K562 (cell line): Measurements from ENCODE around the gene SLC39A5. TPM values are rescaled to one million over a fixed set of nuclear protein-coding genes. Genes with fewer than 3 reads are reported as not detected.
"Not testable (repeated sequence)": the region's sequence is repeated elsewhere in the genome, so short reads cannot be mapped to it uniquely, and the experiment has no call there.

ENCODE experiments used
- ATAC-seq: fragments of 200-7000 bp; cut with Tn5 transposase; 3 replicates; pipeline ENCODE4 v1.9.1; 2020; ENCODE audit warnings: moderate library complexity
- BruUV-seq: library from RNA; stranded (reverse); fragments of 400-500 nt; replicated peaks from 2 replicates; lab custom pipeline; 2021; lab: Mats Ljungman, UMichigan
- CTCF ChIA-PET: fragments of 300-600 bp; formaldehyde crosslinking; extraction: SDS; loops from one replicate; lab custom pipeline; 2021; ENCODE audit warnings: low intra/inter-chr PET ratio; lab: Yijun Ruan, JAX
- POLR2A ChIA-PET: fragments of 300-600, 350-650 bp; sonication (Branson Sonifier 250); formaldehyde crosslinking; extraction: SDS; loops from one replicate; lab custom pipeline; 2021; ENCODE audit warnings: antibody characterized with exemption, inconsistent platforms; lab: Yijun Ruan, JAX
- DNase-seq, 4 experiments: peaks; one replicate each; pipeline versions ENCODE4 v3.0.0 to v3.0.0-alpha.2; 2011 to 2018; ENCODE audit warnings: low spot score in 3 of 4, mixed read lengths in 3 of 4; ENCODE audit errors: extremely low read depth in 1 of 4
- FAIRE-seq: peaks from 2 replicates; lab custom pipeline; 2011; peaks lifted over from hg19 to GRCh38; lab: Jason Lieb, UNC
- H2AFZ ChIP-seq: 2 replicates; pipeline ENCODE4 v1.6.0; 2011; ENCODE audit warnings: low read depth, low read length, control low read depth, inconsistent platforms
- H3K27ac ChIP-seq: fragments of 200-600 bp; 3 replicates; pipeline ENCODE4 v1.8.0; 2011; ENCODE audit warnings: low read depth, mild to moderate bottlenecking, control low read depth, inconsistent platforms, low read length, moderate library complexity, mixed read lengths; ENCODE audit errors: extremely low read depth
- H3K27me3 ChIP-seq, 2 experiments: fragments of 300-600 bp in 1 of 2; 2 replicates in 1 of 2; 3 replicates in 1 of 2; pipeline versions ENCODE4 v1.6.0 to v1.8.0; 2011; ENCODE audit warnings: inconsistent platforms in 2 of 2, low read length in 2 of 2, mild to moderate bottlenecking in 1 of 2, mixed read lengths in 1 of 2, moderate library complexity in 1 of 2; ENCODE audit not compliant: control insufficient read depth in 2 of 2, insufficient read depth in 2 of 2
- H3K36me3 ChIP-seq: fragments of 300-600 bp; 3 replicates; pipeline ENCODE4 v1.8.0; 2011; ENCODE audit warnings: mild to moderate bottlenecking, low read length, inconsistent platforms; ENCODE audit not compliant: control insufficient read depth, insufficient read depth
- H3K4me1 ChIP-seq, 2 experiments: fragments of 200-600 bp in 1 of 2; replicated peaks in 1 of 2; 2 replicates in 1 of 2; 3 replicates in 1 of 2; pipeline versions ENCODE4 v1.5.1 to v1.8.0; 2011; ENCODE audit warnings: inconsistent platforms in 2 of 2, low read length in 2 of 2, mild to moderate bottlenecking in 1 of 2, mixed read lengths in 1 of 2, moderate library complexity in 1 of 2; ENCODE audit not compliant: control insufficient read depth in 2 of 2, insufficient read depth in 2 of 2
- H3K4me2 ChIP-seq: 2 replicates; pipeline ENCODE4 v1.6.1; 2011; ENCODE audit warnings: low read length, control low read depth, inconsistent platforms, mixed read lengths; ENCODE audit not compliant: insufficient read depth
- H3K4me3 ChIP-seq: fragments of 200-600 bp; sonication (generic), shearing (Covaris generic); 2 replicates; pipeline ENCODE4 v1.5.1; 2016; ENCODE audit warnings: control low read depth, inconsistent platforms
- H3K79me2 ChIP-seq: fragments of 200-600 bp; 3 replicates; pipeline ENCODE4 v1.8.0; 2011; ENCODE audit warnings: low read length, inconsistent platforms; ENCODE audit not compliant: control insufficient read depth, insufficient read depth
- H3K9ac ChIP-seq, 2 experiments: 2 replicates each; pipeline versions ENCODE4 v1.6.0 to v1.6.1; 2011; ENCODE audit warnings: low read depth in 2 of 2, low read length in 2 of 2, control low read depth in 1 of 2, inconsistent platforms in 1 of 2, mild to moderate bottlenecking in 1 of 2, mixed read lengths in 1 of 2; ENCODE audit not compliant: insufficient read depth in 1 of 2
- H3K9me1 ChIP-seq: one replicate; pipeline ENCODE4 v1.6.0; 2011; ENCODE audit warnings: inconsistent platforms, mild to moderate bottlenecking, low read length, moderate library complexity; ENCODE audit not compliant: control insufficient read depth, insufficient read depth
- H3K9me3 ChIP-seq: replicated peaks from 2 replicates; pipeline ENCODE4 v1.5.1; 2011; ENCODE audit warnings: low read depth, low read length, inconsistent platforms; ENCODE audit not compliant: control insufficient read depth, insufficient read depth
- H4K20me1 ChIP-seq: replicated peaks from 2 replicates; pipeline ENCODE4 v1.6.1; 2011; ENCODE audit warnings: low read length, inconsistent platforms, mixed read lengths; ENCODE audit not compliant: control insufficient read depth, insufficient read depth
- CTBP1 ChIP-seq: fragments of 450-650 bp; IDR thresholded peaks from 2 replicates; pipeline ENCODE4 v1.6.1; 2016; ENCODE audit warnings: borderline replicate concordance
- WGBS: fragments of 100-300 bp; shearing (Covaris generic); methylation state at CpG from one replicate; pipeline ENCODE4 v1.1.6; 2016; ENCODE audit warnings: low coverage, mixed read lengths; ENCODE audit not compliant: insufficient coverage; ENCODE audit errors: missing lambda C conversion rate; 5-methylcytosine and 5-hydroxymethylcytosine counted together
- in situ Hi-C: fragments of 300-500 bp; cut with MboI; formaldehyde crosslinking; loops from 4 replicates; pipeline ENCODE4 v1.15.0; 2018; ENCODE audit warnings: inconsistent platforms, mixed read lengths
- intact Hi-C: fragments of 100-400 bp; cut with micrococcal nuclease; formaldehyde crosslinking; loops from 2 replicates; pipeline ENCODE4 v1.14.2; 2022
- polyA plus RNA-seq, 8 experiments: library from polyadenylated mRNA; depleted of rRNA in 4 of 8; stranded (reverse) in 5 of 8; unstranded in 3 of 8; fragments of >200 nt; fragmentation: Nextera tagmentation in 2 of 8; fragmentation: Illumina TruSeq in 1 of 8; extraction: Ambion mirVana in 2 of 8; extraction: Trizol in 1 of 8; gene quantifications; 2 replicates each; pipeline versions ENCODE4 v1.2.1 to v1.2.3, GENCODE V29; 2011 to 2014; ENCODE audit warnings: inconsistent platforms in 1 of 8, missing spikeins in 1 of 8
- total RNA-seq, 7 experiments: library from RNA; depleted of rRNA in 6 of 7; stranded (reverse); fragments of >200 nt in 6 of 7; fragmentation: Illumina TruSeq in 2 of 7; extraction: Trizol in 2 of 7; gene quantifications; 2 replicates each; pipeline versions ENCODE4 v1.2.1 to v1.2.3, GENCODE V29; 2011 to 2021; ENCODE audit warnings: low replicate concordance in 1 of 7
- TF ChIP-seq, protein P1 (sequence below): fragments of 200-600 bp; sonication (generic); IDR thresholded peaks from one replicate; pipeline ENCODE4 v1.6.1; 2012; ENCODE audit warnings: mild to moderate bottlenecking, low read depth, low read length, inconsistent platforms

SLC39A5 gene
- total and polyA plus RNA-seq, 9 of the 15 experiments (the other 6 are each of a cell fraction or from before 2014, with no cell fraction given) = 0.08 to 0.10 TPM; not detected in 7

DNA sequence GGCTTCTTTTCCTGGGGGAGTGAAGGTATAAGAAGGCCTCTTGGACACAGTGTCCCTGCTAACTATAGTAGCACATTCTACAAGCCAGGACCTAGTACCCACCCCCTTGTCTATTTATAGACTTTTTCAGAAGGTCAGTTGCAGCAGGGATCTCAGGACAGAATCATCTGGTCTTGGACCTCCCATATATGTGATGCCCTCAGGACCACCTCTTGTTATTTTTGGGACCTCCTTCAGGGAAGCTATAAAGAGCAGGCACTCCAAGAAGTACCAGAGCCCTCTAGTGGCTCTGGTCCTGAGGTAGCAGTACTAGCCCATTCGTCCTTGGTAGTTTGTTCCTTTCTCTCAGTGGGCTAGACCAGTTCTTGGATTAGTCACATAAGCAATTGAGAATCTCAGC, 41.2 kb downstream of the SLC39A5 start (continued):
- 0 out of 2 replicates have a peak, but pooled peaks have one; percentile 13 for TF ChIP-seq CTBP1
- TF ChIP-seq, protein P1, sequence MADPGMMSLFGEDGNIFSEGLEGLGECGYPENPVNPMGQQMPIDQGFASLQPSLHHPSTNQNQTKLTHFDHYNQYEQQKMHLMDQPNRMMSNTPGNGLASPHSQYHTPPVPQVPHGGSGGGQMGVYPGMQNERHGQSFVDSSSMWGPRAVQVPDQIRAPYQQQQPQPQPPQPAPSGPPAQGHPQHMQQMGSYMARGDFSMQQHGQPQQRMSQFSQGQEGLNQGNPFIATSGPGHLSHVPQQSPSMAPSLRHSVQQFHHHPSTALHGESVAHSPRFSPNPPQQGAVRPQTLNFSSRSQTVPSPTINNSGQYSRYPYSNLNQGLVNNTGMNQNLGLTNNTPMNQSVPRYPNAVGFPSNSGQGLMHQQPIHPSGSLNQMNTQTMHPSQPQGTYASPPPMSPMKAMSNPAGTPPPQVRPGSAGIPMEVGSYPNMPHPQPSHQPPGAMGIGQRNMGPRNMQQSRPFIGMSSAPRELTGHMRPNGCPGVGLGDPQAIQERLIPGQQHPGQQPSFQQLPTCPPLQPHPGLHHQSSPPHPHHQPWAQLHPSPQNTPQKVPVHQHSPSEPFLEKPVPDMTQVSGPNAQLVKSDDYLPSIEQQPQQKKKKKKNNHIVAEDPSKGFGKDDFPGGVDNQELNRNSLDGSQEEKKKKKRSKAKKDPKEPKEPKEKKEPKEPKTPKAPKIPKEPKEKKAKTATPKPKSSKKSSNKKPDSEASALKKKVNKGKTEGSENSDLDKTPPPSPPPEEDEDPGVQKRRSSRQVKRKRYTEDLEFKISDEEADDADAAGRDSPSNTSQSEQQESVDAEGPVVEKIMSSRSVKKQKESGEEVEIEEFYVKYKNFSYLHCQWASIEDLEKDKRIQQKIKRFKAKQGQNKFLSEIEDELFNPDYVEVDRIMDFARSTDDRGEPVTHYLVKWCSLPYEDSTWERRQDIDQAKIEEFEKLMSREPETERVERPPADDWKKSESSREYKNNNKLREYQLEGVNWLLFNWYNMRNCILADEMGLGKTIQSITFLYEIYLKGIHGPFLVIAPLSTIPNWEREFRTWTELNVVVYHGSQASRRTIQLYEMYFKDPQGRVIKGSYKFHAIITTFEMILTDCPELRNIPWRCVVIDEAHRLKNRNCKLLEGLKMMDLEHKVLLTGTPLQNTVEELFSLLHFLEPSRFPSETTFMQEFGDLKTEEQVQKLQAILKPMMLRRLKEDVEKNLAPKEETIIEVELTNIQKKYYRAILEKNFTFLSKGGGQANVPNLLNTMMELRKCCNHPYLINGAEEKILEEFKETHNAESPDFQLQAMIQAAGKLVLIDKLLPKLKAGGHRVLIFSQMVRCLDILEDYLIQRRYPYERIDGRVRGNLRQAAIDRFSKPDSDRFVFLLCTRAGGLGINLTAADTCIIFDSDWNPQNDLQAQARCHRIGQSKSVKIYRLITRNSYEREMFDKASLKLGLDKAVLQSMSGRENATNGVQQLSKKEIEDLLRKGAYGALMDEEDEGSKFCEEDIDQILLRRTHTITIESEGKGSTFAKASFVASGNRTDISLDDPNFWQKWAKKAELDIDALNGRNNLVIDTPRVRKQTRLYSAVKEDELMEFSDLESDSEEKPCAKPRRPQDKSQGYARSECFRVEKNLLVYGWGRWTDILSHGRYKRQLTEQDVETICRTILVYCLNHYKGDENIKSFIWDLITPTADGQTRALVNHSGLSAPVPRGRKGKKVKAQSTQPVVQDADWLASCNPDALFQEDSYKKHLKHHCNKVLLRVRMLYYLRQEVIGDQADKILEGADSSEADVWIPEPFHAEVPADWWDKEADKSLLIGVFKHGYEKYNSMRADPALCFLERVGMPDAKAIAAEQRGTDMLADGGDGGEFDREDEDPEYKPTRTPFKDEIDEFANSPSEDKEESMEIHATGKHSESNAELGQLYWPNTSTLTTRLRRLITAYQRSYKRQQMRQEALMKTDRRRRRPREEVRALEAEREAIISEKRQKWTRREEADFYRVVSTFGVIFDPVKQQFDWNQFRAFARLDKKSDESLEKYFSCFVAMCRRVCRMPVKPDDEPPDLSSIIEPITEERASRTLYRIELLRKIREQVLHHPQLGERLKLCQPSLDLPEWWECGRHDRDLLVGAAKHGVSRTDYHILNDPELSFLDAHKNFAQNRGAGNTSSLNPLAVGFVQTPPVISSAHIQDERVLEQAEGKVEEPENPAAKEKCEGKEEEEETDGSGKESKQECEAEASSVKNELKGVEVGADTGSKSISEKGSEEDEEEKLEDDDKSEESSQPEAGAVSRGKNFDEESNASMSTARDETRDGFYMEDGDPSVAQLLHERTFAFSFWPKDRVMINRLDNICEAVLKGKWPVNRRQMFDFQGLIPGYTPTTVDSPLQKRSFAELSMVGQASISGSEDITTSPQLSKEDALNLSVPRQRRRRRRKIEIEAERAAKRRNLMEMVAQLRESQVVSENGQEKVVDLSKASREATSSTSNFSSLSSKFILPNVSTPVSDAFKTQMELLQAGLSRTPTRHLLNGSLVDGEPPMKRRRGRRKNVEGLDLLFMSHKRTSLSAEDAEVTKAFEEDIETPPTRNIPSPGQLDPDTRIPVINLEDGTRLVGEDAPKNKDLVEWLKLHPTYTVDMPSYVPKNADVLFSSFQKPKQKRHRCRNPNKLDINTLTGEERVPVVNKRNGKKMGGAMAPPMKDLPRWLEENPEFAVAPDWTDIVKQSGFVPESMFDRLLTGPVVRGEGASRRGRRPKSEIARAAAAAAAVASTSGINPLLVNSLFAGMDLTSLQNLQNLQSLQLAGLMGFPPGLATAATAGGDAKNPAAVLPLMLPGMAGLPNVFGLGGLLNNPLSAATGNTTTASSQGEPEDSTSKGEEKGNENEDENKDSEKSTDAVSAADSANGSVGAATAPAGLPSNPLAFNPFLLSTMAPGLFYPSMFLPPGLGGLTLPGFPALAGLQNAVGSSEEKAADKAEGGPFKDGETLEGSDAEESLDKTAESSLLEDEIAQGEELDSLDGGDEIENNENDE = no peak

DNA sequence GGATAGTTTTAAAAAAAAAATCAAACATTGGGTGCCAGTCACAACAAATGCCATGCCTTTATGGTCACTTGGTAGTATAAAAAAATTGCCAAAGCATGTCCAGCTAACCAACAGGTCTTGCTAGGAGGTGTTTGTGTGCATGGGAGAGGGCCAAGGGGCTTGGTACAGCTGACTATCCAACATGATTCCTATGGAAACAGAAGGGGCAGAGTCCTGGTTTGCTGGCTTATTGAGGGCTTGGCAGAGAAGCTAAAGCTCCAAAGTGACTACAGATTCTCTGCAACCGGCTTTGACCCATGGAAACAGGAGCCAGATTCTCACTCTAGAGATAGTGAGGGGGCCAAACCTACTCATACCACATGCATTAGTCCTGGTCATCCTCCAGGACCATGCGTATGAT, 42.6 kb downstream of the SLC39A5 start:
- H3K4me2 ChIP-seq, H3K9me1 ChIP-seq, H3K9ac ChIP-seq, H3K9me3 ChIP-seq, CTCF ChIA-PET, intact Hi-C loops, DNase-seq, in situ Hi-C loops, H3K27me3 ChIP-seq, H4K20me1 ChIP-seq, H3K4me3 ChIP-seq, BruUV-seq, H3K27ac ChIP-seq, POLR2A ChIA-PET, H2AFZ ChIP-seq, H3K79me2 ChIP-seq, FAIRE-seq, H3K4me1 ChIP-seq, ATAC-seq: not testable (repeated sequence)
- 88% methylated on average over 2 of the region's 2 CpGs for WGBS
- peaks cover 76% of the 10 kb centered on the region for H3K36me3 ChIP-seq
